Smooth muscle cell of the brain vasculature (primary cell): ENCODE results near the gene CDC42EP4.

ENCODE experiments used
- DNase-seq: peaks from one replicate; pipeline ENCODE4 v3.0.0-alpha.2; 2012; ENCODE audit warnings: low read depth, low spot score

Gene CDC42EP4

DNA sequence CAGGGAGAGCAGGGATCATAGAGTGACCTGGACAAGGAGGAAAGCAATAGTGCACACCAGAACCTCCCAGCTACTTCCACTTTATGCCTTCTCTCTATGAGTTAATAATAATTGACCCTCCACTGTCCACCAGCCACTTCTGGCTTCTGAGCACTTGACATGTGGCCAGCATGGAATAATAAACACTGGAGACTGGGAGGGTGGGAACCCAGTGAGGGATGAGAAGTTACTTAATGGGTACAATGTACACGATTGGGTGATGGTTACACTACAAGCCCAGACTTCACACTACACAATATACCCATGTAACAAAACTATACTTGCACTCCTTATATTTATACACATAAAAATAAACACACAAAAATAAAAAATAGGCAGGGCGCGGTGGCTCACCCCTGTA is 11.4 kb downstream of the CDC42EP4 start:
- DNase-seq: no peak

GRCh38 chr17:73297934-73298861 is 13.6 kb downstream of the CDC42EP4 start:
- DNase-seq: no peak

GRCh38 chr17:73293480-73293911 is 18.3 kb downstream of the CDC42EP4 start:
- DNase-seq: no peak

DNA sequence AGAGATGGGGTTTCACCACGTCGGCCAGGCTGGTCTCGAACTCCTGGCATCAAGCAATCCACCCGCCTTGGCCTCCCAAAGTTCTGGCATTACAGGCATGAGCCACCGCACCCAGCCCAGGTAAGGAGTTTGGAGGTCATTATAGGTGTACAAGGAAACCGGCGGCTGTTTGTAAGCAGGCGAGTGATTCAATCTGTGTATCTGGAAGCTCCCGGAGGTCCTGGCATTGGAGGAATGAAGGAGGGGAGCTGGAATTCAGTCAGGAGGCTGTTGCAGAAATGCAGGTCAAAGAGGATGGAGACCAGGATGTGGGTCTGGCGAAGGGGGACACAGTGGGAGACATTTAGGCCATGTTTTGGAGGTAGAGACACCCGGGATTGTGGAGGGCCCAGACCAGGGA is 18.8 kb downstream of the CDC42EP4 start:
- no peak for DNase-seq

DNA sequence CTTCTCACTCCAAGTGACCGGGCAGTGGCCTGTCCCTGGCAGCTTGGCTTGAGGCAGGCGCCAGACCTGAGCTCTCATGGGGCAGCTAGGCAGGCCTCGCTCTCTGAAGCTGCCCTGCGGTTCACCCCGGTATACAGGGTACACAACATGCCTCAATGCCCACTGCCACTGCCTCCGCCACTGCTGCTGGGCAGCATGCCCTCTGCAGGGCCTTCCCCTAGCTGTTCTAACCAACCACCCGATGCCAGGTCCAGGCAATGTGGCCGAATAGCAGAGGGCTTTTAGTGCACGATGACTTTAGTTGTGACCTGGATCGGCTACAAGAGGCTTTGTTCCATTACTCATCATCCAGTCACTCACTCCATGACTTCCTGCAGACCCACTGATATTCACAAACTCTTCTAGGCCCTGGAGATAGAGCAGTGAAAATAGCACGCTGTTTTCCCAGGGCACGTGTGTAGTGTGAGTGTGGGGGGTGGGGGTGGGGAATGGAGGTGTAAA is 19.7 kb downstream of the CDC42EP4 start:
- no peak for DNase-seq

GRCh38 chr17:73291260-73291801 is 20.5 kb downstream of the CDC42EP4 start:
- no peak for DNase-seq

GRCh38 chr17:73290399-73291259 is 21.2 kb downstream of the CDC42EP4 start:
- DNase-seq: no peak

DNA sequence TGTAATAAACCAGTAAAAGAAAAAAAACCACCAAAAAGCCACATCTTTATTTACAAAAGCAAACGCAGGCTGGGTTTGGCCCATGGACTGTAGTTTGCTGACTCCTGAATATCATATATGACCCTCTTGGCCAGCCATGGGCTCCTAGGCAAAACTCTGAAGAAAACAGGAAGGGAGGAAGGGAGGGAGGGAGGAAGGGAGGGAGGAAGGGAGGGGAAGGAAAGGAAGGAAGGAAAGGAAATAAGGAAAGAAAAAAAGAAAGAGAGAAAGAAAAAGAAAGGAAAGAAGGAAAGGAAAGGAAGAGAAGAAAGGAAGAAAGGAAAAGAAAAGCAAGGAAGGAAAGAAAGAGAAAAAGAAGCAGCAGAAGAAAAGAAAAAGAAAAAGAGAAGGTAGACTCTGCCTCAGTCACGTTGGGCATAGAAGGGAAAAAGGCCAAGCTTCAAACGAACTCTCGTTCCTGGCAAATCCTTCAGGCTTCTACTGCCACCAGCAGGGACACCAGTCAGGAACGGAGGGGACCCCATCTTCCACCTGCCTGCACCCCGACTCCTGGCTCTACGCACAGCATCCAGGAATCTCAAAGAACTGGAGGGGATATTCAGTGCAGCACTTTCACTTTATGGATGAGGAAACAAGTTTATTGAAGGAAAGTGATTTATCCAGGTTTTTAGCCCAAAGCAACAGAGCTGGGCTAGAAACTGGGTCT is 22.1 kb downstream of the CDC42EP4 start:
- no peak for DNase-seq

DNA sequence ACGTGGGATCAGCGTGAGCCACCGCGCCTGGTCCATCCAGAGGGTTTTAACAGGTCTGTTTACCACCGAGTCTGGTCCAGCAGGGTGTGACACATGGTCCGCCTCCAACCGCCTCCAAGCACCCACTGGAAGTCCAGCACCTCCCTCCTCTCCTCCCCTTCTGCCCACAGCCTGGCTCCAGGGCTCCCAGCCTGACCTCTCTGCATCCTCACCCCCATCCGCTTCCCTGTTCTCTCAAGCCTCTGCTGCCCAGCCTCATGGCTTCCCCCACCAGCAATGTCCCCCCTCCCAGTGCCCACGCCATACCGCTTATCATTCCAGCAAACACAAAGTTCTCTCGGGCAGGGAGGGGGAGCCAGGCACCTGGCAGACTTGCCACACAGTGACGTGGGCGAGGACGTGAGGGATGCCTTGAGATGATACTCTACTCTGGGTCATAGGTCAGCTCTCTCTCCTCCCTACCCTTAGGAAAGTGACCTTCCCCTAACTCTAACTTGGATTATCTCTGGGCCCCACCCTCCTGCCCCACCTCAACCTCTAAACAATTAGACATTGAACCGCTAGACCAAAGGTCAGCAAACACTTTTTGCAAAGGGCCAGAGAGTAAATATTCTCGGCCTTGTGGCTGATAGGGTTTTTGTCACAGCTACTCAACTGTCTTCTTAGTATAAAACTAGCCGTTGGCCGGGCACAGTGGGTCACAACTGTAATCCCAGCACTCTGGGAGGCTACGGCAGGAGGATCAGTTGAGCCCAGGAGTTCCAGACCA is 23.1 kb downstream of the CDC42EP4 start:
- no peak for DNase-seq

GRCh38 chr17:73286863-73287296 is 24.9 kb downstream of the CDC42EP4 start:
- peak; percentile 70 for DNase-seq

GRCh38 chr17:73285916-73286862 is 25.6 kb downstream of the CDC42EP4 start:
- no peak for DNase-seq

GRCh38 chr17:73285603-73285908 is 26.2 kb downstream of the CDC42EP4 start:
- DNase-seq: no peak

DNA sequence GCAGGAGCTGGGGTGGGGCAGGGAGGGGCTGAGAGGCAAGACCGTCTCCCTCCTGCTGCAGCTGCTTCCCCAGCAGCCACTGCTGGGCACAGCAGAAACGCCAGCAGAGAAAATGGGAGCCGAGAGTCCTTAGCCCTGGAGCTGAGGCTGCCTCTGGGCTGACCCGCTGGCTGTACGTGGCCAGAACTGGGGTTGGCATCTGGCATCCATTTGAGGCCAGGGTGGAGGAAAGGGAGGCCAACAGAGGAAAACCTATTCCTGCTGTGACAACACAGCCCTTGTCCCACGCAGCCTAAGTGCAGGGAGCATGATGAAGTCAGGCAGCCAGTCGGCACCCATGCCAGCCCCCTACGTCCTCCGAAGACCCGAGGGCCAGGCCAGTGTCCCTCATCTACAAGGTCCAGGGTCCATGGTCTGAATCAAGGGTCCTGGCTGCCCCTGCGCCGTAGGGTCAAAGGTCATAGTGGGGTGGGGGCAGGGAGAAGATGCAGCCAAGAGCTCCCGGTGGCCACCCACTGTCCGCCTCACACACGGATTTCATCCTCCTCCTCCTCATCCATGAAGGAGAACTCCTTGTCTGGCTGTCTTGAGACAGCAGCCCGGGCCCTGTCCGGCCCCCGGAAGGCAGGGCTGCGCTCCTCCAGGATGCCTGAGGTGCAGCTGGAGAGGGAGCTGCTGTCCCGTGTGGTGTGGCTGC is 26.7 kb downstream of the CDC42EP4 start:
- no peak for DNase-seq

DNA sequence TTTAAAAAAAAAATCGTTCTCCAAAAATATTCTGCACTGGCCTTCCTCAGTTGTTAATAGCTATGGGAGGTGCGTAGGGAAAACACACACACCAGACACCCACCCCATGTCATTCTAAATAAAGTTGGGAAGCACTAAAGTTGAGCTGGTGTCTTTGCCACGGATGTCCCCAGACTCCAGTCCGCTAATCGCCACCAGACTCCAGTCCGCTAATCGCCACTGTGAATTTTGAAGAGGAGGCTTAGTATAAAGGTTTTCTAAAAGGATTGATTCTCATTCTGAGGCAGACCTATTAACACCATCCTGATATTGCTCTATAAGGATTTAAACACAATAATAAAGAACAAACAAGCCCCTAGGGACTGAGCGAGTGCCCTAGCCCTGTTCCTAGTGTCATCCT is 27.4 kb downstream of the CDC42EP4 start:
- no peak for DNase-seq

DNA sequence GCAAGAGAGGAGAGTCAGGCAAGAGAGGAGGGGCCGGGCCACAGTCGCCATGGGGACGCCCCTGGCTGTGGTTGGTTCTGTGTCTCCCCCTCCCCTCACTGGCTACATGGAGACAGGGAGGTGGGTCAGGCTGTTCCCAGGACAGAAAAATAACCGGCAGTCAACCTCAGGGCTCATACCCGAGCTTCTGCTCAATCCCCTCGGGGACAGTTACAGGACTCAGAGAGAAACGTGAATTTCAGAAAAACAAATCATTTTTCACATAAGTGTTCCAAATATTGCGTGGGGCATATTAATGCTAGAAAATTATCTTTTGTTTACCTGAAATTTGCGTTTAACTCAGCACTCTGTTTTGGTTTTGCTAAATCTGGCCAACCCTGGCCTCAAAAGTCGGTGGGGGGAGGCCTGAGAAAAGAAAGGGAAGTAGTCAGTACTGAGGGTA is 27.9 kb downstream of the CDC42EP4 start:
- no peak for DNase-seq

GRCh38 chr17:73283250-73283649 is 28.6 kb downstream of the CDC42EP4 start:
- DNase-seq: no peak

DNA sequence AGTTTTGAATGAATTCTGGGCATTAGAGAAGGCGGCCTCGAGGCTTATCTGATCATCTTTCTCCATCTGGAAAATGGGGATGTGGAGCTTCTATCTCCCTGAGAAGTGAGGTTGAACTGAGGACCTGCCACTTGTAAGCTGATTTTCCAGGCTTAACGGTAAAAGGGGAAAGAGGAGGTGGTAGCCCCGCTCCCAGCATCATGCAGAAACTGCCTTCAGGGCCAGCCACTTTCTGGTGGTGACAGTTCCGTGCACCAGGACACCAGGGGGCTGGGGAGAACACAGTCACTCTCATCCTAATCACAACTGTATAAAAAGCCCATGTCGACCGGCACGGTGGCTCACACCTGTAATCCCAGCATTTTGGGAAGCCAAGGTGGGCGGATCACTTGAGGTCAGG is 29.2 kb downstream of the CDC42EP4 start:
- DNase-seq: no peak

DNA sequence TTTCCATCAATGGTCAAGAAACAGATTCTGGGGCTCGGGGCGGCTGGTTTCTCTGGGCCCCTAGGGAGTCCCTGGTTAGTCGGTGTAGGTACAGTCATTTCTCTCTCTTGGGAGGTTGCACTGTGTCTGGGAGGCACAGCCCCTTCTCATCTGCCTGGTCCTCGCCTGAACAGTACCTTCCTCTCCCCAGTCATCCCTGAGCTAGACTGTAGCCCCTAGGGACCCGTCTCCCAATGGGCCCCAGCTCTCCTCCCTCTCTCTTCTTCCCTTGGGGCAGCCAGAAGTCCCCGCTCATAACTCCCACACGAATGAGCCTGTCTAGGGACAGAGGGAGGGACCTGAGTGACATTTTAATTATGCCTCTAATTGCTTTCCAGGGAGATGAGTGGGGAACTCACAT is 29.9 kb downstream of the CDC42EP4 start:
- no peak for DNase-seq

- no peak for DNase-seq
Measured at GRCh38 chr17:73280191-73280590, 31.6 kb downstream of the CDC42EP4 start.
